Gastroesophageal sphincter (tissue), 4 donors: ENCODE measurements around the gene RAB12. TPM values are rescaled to one million over a fixed set of nuclear protein-coding genes. Genes with fewer than 3 reads are reported as not detected.

Experiments used
- ATAC-seq: fragments of 150-250 bp; one replicate; pipeline ENCODE4 v1.9.1; 2016; ENCODE audit warnings: mild to moderate bottlenecking, moderate library complexity
- H3K27ac ChIP-seq, 4 donors: fragments of 200-600 bp; sonication (generic) in 3 of 4; 1 replicate in 3 of 4; 2 replicates in 1 of 4; pipeline ENCODE4 v1.5.1; 2016 to 2019
- H3K27me3 ChIP-seq: fragments of 200-600 bp; sonication (generic); one replicate; pipeline ENCODE4 v1.5.1; 2019
- H3K36me3 ChIP-seq, 2 donors: fragments of 200-600 bp; sonication (generic); one replicate each; pipeline ENCODE4 v1.5.1; 2019; ENCODE audit warnings: control low read depth in 1 of 2
- H3K4me1 ChIP-seq, 3 donors: fragments of 200-600 bp; sonication (generic); 1 replicate in 2 of 3; 2 replicates in 1 of 3; pipeline ENCODE4 v1.5.1; 2016 to 2019; ENCODE audit warnings: control low read depth in 2 of 3
- H3K4me3 ChIP-seq, 2 donors: fragments of 200-600 bp; sonication (generic); one replicate each; pipeline ENCODE4 v1.5.1; 2019; ENCODE audit warnings: mild to moderate bottlenecking in 1 of 2, moderate library complexity in 1 of 2
- H3K9me3 ChIP-seq, 3 donors: fragments of 200-600 bp; sonication (generic); one replicate each; pipeline ENCODE4 v1.5.1; 2017 to 2019; ENCODE audit warnings: control low read depth in 2 of 3
- EP300 ChIP-seq: sonication (generic); formaldehyde crosslinking; IDR thresholded peaks from one replicate; pipeline ENCODE4 v1.6.1; 2017; ENCODE audit warnings: antibody characterized with exemption, mild to moderate bottlenecking
- POLR2A ChIP-seq, 2 donors: fragments of 450-650 bp; IDR thresholded peaks; one replicate each; pipeline ENCODE4 v1.6.1; 2017; ENCODE audit warnings: antibody characterized with exemption in 2 of 2, mild to moderate bottlenecking in 2 of 2, moderate library complexity in 1 of 2
- POLR2AphosphoS5 ChIP-seq: sonication (generic); formaldehyde crosslinking; IDR thresholded peaks from one replicate; pipeline ENCODE4 v1.6.1; 2017; ENCODE audit warnings: antibody characterized with exemption
- WGBS, 2 donors: methylation state at CpG; one replicate each; pipeline ENCODE4 v1.1.5; 2018; ENCODE audit warnings: low coverage in 1 of 2; 5-methylcytosine and 5-hydroxymethylcytosine counted together
- total RNA-seq, 4 donors: library from RNA; depleted of rRNA; stranded (reverse); fragments of >200 nt; gene quantifications; one replicate each; pipeline ENCODE4 v1.1.0, GENCODE V29; 2016
- TF ChIP-seq, protein P1 (sequence below), 4 experiments: fragments of 200-600 bp in 2 of 4; fragments of 450-650 bp in 2 of 4; sonication (generic) in 1 of 4; IDR thresholded peaks; one replicate each; pipeline ENCODE4 v1.5.1; 2017 to 2019; ENCODE audit warnings: antibody characterized with exemption in 4 of 4, mild to moderate bottlenecking in 2 of 4, moderate library complexity in 2 of 4

RAB12 gene
- total RNA-seq, 4 donors from 2014 or later = 63.7 to 100 (median 72.6) TPM

GRCh38 chr18:8601277-8602032 lies 7.8 kb upstream of the RAB12 start:
- Histone ChIP-seq H3K27me3 (no peaks in the 10 kb centered on the region), H3K4me3 (no peak overlapping the region), H3K4me1 (no peaks in the 10 kb centered on the region), H3K27ac (no peak overlapping the region), H3K9me3 (no peaks in the 10 kb centered on the region), H3K36me3 (no peaks in the 10 kb centered on the region)
- no peak for ATAC-seq
- no peak for TF ChIP-seq POLR2AphosphoS5
- TF ChIP-seq POLR2A (IDR thresholded peaks at IDR 0.05) = no peak
- TF ChIP-seq, protein P1, sequence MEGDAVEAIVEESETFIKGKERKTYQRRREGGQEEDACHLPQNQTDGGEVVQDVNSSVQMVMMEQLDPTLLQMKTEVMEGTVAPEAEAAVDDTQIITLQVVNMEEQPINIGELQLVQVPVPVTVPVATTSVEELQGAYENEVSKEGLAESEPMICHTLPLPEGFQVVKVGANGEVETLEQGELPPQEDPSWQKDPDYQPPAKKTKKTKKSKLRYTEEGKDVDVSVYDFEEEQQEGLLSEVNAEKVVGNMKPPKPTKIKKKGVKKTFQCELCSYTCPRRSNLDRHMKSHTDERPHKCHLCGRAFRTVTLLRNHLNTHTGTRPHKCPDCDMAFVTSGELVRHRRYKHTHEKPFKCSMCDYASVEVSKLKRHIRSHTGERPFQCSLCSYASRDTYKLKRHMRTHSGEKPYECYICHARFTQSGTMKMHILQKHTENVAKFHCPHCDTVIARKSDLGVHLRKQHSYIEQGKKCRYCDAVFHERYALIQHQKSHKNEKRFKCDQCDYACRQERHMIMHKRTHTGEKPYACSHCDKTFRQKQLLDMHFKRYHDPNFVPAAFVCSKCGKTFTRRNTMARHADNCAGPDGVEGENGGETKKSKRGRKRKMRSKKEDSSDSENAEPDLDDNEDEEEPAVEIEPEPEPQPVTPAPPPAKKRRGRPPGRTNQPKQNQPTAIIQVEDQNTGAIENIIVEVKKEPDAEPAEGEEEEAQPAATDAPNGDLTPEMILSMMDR (IDR thresholded peaks at IDR 0.05) = no peak
- no peak for TF ChIP-seq EP300
- 68 to 89% methylated on average over 6 of the region's 6 CpGs for WGBS, 2 donors

GRCh38 chr18:8602040-8602439 lies 7.2 kb upstream of the RAB12 start:
- Histone ChIP-seq H3K4me1 (no peaks in the 10 kb centered on the region), H3K9me3 (no peaks in the 10 kb centered on the region), H3K27ac (no peak overlapping the region), H3K4me3 (no peak overlapping the region), H3K36me3 (no peaks in the 10 kb centered on the region), H3K27me3 (no peaks in the 10 kb centered on the region)
- TF ChIP-seq, protein P1 (IDR thresholded peaks at IDR 0.05) = no peak
- TF ChIP-seq EP300 (no peak), POLR2AphosphoS5 (no peak), POLR2A (IDR thresholded peaks at IDR 0.05) (no peak)
- 79 to 88% methylated on average over 4 of the region's 4 CpGs for WGBS, 2 donors
- no peak for ATAC-seq

GRCh38 chr18:8602557-8602956 lies 6.7 kb upstream of the RAB12 start:
- no peak for ATAC-seq
- H3K27me3 ChIP-seq = no peaks in the 10 kb centered on the region
- TF ChIP-seq POLR2AphosphoS5 (no peak), POLR2A (IDR thresholded peaks at IDR 0.05) (no peak), EP300 (no peak)
- TF ChIP-seq, protein P1 (IDR thresholded peaks at IDR 0.05) = no peak

GRCh38 chr18:8603663-8604520 lies 5.3 kb upstream of the RAB12 start:
- WGBS, 2 donors = 61 to 62% methylated on average over 14 of the region's 14 CpGs
- Histone ChIP-seq H3K36me3 (no peaks in the 10 kb centered on the region), H3K4me3 (no peak overlapping the region), H3K9me3 (no peaks in the 10 kb centered on the region), H3K27me3 (no peaks in the 10 kb centered on the region), H3K4me1 (peaks cover 0 to 17% (median 0%) of the 10 kb centered on the region in 3 donors), H3K27ac (no peak overlapping the region)
- TF ChIP-seq EP300 (no peak), POLR2A (IDR thresholded peaks at IDR 0.05) (no peak), POLR2AphosphoS5 (no peak)
- no peak for ATAC-seq

More at GRCh38 chr18:8602557-8602956, 6.7 kb upstream of the RAB12 start:
- Histone ChIP-seq H3K4me1 (peaks cover 0 to 4% (median 0%) of the 10 kb centered on the region in 3 donors), H3K9me3 (no peaks in the 10 kb centered on the region), H3K4me3 (no peak overlapping the region), H3K27ac (no peak overlapping the region), H3K36me3 (no peaks in the 10 kb centered on the region)
- WGBS, 2 donors = 79 to 100% methylated on average over 2 of the region's 2 CpGs

- Histone ChIP-seq H3K27ac (no peak overlapping the region), H3K36me3 (no peaks in the 10 kb centered on the region), H3K27me3 (no peaks in the 10 kb centered on the region), H3K4me3 (no peak overlapping the region), H3K4me1 (peaks cover 0 to 29% (median 0%) of the 10 kb centered on the region in 3 donors), H3K9me3 (no peaks in the 10 kb centered on the region)
- TF ChIP-seq POLR2AphosphoS5 = no peak
- no peak for TF ChIP-seq EP300
- TF ChIP-seq, protein P1 (IDR thresholded peaks at IDR 0.05) = no peak
- ATAC-seq = no peak
- 81 to 100% methylated on average over 2 to 7 of the region's 8 CpGs for WGBS, 2 donors
Measured at GRCh38 chr18:8605974-8606373, 3.3 kb upstream of the RAB12 start.
